GM19099 (cell line): ENCODE measurements around the gene BYSL.

Source experiments
- POLR2A ChIP-seq: IDR thresholded peaks from 3 replicates; pipeline ENCODE4 v1.6.1; 2011; ENCODE audit warnings: low read depth; ENCODE audit not compliant: insufficient read length; ENCODE audit errors: extremely low read depth

Gene BYSL, protein sequence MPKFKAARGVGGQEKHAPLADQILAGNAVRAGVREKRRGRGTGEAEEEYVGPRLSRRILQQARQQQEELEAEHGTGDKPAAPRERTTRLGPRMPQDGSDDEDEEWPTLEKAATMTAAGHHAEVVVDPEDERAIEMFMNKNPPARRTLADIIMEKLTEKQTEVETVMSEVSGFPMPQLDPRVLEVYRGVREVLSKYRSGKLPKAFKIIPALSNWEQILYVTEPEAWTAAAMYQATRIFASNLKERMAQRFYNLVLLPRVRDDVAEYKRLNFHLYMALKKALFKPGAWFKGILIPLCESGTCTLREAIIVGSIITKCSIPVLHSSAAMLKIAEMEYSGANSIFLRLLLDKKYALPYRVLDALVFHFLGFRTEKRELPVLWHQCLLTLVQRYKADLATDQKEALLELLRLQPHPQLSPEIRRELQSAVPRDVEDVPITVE

DNA sequence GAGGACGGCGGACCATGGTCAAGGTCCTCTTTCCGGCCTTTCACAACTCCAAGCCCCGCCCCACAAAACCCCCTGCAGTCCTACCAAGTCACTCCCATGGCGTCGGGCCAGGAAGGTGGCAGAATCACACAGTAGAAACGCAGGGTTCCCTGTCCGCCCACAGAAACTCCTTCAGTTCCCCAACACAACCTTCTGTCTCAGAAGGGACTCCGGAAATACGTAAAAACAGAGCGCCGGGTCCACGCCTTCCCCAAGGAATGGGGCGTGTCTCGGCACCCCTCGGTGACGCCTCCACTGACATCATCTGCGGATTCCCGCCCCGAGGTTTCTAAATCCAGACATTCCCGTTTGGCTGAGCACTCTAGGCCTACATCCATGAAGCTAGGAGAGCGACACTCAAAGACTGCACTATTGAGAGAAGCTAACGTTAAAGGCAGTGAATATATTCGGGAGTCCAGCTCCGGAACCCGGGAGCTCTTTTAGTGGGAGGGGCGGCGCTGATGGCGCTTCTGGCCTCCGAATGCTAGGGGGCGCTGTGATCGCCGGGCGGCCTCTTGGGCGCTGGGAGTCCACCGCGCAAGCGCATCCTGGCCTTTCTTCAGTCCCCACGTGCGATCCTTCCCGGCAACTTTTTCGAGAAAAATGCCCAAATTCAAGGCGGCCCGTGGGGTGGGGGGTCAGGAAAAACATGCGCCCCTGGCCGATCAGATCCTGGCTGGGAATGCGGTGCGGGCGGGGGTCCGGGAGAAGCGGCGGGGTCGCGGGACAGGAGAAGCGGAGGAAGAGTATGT, at the start of gene BYSL, which contains the start of gene MED20:
BYSL (plus strand) TSS at position 579 of the 791 bp plus-strand sequence; CDS start at position 643, 64 bp downstream.
MED20 (minus strand) TSS at position 219 of the 791 bp plus-strand sequence; CDS start at position 98, 121 bp downstream.
- peak; percentile 68 for TF ChIP-seq POLR2A

DNA sequence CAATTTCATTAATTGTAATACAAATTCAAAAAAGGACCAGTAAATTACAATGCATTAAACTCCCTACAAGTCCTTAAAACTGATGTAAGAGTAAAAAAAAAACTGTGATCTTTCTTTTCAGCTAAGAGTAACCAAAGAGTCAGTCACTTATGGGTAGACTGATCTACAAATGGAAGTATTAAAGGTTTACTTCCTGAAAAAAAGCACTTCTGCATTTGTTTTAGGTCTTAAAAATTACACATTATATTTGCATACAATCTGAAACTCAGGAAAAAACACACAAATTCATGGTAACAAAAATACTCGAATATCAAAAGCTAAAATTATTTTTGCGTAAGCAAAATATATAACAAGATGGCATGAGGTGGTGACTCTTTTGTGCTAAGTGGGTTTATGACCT, 49.6 kb upstream of the BYSL start:
- no peak for TF ChIP-seq POLR2A

DNA sequence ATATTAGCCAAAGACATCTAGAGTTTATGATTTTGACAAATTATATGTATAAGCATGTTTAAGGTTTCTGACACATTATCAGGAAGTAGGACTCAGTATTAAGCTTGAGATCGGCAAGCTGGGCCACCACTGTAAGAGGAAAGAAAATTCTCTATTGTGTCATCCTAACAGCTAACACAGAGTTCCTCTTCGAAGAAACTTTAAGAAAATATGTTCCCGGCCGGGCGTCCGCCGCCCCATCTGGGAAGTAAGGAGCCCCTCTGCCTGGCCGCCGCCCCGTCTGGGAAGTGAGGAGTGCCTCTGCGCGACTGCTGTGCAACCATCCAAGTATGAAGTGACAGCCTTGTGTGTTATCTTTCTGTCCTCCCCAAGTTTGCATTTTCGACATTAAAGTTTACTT, 49.2 kb upstream of the BYSL start:
- TF ChIP-seq POLR2A = no peak

DNA sequence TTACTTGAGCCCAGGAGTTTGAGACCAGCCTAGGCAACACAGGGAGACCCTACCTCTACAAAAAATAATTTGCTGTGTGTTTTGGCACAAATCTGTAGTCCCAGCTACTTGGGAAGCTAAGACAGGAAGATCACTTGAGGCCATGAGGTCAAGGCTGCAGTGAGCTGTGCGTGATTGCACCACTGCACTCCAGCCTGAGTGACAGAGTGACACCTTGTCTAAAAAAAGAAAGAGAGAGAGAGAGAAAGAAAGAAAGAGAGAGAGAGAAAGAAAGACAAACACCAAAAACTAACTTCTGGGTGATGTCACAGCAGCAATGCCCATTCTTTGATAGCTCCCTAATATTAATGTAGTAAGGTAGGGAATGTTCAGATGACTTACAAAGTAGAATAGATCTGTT, 46.6 kb upstream of the BYSL start:
- TF ChIP-seq POLR2A = no peak

DNA sequence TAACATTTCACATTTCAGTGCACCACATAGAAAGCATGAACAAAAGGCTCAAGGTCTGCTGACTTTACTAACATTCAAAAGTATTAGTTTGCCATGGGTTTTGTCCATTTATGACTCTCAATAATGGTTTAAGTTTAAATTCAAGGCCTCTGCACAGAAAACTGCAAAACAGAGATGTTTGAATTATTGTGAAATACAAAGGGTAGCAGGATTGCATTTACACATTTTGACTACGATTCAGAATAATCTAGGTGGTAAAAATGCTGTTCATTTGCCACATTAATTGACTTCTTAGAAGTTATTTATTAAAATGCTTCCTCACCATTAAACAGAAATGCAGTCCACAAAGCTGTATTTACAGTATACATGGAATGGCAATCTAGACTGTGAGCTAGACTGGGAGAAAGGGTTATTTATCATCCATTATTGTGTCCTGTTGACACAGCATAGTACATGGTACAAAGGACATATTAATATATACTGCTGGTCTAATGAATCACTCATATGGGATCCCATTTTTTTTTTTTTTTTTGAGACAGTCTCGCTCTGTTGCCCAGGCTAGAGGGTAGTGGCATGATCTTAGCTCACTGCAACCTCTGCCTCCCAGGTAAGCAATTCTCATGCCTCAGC, 44.1 kb upstream of the BYSL start:
- TF ChIP-seq POLR2A = no peak

DNA sequence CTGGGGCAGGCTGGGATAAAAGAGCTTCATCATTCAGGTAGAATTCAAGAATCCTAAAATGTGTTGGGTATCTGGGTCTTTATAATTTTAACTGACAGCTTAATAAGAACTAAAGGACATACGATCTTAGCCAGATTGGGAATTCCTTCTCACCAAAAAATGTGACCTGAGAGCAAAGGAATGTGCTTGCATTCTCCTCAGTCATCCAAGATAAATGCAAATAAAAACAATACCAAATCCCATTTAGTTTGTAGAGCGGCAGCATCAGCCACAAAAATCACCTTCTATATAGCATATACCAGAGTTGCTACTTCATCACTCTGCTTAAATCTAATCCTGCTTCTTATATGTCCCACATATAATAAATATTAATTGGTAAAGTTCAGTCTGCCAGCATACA, 43.1 kb upstream of the BYSL start:
- TF ChIP-seq POLR2A = no peak

DNA sequence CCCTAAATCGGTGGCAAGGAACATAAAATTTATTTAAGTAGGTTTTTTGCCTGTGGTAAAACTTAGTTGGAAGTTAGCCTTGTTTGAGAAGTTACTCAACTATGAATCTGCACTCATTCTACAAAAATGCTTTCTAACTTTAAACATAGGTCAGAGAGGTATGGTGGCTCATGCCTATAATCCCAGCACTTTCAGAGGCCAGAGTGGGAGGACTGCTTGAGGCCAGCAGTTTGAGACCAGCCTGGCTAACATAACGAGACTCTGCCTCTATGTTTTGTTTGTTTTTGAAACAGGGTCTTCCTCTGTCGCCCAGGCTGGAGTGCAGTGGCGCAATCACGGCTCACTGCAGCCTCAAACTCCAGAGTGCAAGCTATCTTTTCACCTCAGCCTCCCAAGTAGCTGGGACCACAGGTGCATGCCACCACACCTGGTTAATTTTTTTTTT, 42.3 kb upstream of the BYSL start:
- TF ChIP-seq POLR2A = no peak

DNA sequence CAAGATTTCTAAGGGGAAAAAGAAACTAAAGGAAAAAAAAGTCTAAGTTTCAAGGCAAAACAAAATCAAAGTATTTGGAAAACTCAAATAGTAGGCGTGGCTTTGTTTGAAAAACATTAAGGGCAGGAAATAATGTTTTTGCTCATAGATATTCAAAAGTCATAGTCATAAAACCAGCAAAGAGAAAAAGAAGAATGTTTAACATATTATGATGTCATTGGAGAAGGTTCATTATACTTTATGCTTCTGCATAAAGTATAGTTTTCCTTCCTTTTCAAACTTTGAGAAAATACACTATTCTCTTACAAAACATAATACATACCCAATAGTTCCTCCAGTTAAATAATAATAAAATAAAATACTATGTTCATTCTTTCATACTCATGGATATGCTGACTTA, 39.8 kb upstream of the BYSL start:
- no peak for TF ChIP-seq POLR2A

DNA sequence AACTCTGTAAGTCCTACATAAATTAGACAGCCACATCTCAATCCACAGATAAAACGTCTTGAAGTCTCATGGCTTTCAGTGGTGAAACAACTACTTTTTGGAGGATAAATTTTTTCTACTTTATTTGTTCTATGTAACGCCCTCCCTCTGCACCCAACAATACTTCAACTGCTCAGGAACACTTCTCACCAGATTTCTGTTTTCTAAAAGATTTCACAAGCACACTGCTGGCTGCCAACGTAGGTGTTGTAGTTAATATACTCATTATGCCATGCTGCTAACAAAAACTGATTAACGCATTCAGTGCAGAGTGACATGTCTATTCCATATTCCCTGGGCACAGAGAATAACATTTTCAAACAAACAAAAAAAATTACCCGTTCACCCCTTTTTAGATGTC, 36.3 kb upstream of the BYSL start:
- TF ChIP-seq POLR2A = no peak

DNA sequence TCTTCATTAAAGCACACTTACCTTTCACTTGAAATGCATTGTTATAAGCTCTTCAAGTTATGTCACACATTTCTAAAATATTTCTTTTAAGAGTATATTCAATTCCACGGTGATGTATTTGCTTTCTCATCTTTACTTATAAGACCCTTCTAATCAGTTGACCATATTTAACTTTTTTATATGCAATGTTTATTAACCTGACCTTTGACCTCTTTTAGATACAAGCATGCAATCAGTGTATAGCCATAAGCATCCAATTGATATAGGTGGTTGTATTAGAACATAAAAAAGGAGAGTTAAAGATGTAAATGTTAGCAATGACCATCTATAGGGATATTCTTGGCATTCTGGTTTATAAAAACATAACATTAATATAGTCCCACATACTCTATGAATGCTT, 35.4 kb upstream of the BYSL start:
- no peak for TF ChIP-seq POLR2A

DNA sequence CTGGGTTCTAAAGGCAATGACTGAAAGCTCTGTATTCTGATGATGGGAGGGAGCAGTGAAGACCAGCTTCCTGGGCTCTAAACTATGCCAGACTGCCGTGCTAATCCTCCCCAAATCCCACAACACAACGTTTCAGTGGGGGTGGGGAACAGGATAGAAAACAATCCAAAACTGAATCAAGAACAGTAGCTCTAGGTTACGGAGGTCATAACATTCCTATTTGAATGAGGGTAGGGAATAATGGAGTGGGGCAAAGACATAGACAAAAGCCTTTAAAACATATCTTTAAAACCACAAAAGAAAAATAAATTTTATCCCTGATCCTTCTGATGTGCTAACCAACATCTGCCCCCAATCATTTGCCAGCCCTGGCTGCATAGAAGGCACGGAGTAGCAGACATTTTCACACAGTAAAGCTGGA, 34.0 kb upstream of the BYSL start:
- no peak for TF ChIP-seq POLR2A

DNA sequence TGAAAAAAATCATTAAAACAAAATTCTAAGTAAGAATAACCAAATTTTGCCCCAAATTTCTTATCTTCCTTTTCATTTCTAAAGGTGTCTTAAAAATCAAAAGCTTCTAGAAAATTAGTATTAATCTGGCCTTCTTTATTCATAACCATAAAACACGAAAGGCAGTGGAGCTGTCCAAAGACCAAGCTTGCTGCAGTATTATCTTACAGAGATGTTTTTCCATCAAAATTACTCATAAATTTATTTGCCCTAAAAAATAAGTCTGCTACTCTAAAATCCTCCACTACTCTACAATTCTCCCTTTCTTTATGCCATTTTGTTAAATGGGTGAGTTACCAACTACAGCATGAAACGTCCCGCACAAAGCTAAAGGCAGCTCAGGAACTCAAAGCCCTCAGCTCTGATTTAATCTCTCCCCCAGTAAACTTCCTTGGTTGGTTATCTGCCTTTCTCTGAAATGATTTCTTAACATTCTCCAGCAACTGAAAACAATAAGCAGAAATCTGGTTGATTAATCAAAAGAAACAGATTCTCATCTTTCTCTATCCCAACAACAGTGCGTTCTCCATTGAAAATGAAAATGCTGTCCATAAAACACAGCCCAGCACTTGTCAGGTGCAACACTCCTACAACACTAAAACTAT, 28.3 kb upstream of the BYSL start:
- no peak for TF ChIP-seq POLR2A

DNA sequence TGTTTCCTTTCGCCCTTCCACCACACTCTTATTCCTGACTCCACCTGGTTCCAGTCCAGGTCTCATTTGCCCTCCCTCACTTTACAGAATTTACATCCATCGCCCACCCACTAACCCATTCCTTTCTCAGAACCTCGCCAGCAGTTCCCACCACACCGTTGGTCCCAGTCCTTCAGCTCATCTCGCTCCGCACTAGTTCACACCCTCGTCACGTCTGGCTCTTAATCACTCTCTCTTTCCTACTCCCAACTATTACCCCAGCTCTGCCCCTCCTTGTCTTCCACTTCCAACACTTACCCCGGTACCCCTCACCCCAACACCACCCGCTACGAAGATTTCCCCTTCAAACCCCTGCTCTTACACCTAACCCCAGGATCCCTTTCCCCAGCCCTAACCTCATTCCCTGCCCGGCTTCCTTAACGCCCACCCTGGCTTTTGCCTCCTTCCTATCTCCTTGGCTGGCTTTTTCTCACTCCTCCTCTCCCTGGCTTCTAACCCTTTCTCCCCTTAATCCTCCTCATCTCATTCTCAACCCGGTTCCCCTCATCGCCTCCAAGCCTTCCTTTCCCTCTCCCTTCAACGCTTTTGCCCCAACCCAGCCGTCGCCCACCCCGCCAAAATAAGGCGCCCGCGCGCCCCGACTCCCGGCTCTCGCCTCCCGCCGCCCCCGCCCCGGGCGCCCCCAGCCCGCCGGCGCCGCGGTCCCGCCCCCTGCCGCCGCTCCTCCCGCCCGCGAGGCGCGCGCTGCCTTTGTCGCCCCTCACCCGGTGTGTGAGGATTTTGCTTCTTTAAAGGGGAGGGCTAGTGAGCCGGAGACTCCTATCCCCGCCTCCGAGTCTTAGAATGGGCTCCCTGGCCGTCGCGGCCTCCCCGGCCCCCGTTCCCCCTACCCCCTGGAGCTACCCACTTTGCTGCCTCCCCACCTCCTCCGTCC, 26.7 kb upstream of the BYSL start:
- no peak for TF ChIP-seq POLR2A
